Testis (tissue), 3 donors: ENCODE data around the gene ZNF654. TPM values are rescaled to one million over a fixed set of nuclear protein-coding genes. Genes with fewer than 3 reads are reported as not detected.

Source experiments
- DNase-seq: peaks from one replicate; pipeline ENCODE4 v3.0.0-alpha.2; 2019
- H3K27ac ChIP-seq, 2 donors: fragments of 200-600 bp; sonication (generic); one replicate each; pipeline ENCODE4 v1.5.1; 2019
- H3K27me3 ChIP-seq: fragments of 200-600 bp; sonication (generic); one replicate; pipeline ENCODE4 v1.5.1; 2019
- H3K36me3 ChIP-seq: fragments of 200-600 bp; sonication (generic); one replicate; pipeline ENCODE4 v1.5.1; 2017; ENCODE audit warnings: low read depth; ENCODE audit errors: missing control alignments
- H3K4me1 ChIP-seq: fragments of 200-600 bp; sonication (generic); one replicate; pipeline ENCODE4 v1.5.1; 2019
- H3K4me3 ChIP-seq, 2 donors: fragments of 200-600 bp; sonication (generic); one replicate each; pipeline ENCODE4 v1.5.1; 2017 to 2019
- H3K9me3 ChIP-seq: fragments of 200-600 bp; sonication (generic); one replicate; pipeline ENCODE4 v1.5.1; 2017
- POLR2A ChIP-seq: fragments of 450-650 bp; IDR thresholded peaks from one replicate; pipeline ENCODE4 v1.6.1; 2017; ENCODE audit warnings: antibody characterized with exemption, mild to moderate bottlenecking, moderate library complexity
- WGBS, 2 donors: methylation state at CpG; one replicate each; pipeline ENCODE4 v1.1.5; 2018; 5-methylcytosine and 5-hydroxymethylcytosine counted together
- intact Hi-C: fragments of 100-400 bp; cut with DNase I; formaldehyde crosslinking; loops from one replicate; pipeline ENCODE4 v1.15.1; 2023; ENCODE audit warnings: low total_unique reads
- polyA plus RNA-seq: library from polyadenylated mRNA; stranded (reverse); fragments of 350-450 nt; fragmentation: Illumina TruSeq; extraction: RNeasy Lipid Tissue Mini Kit (QIAGEN cat#74804); gene quantifications from one replicate; pipeline ENCODE4 v1.2.3, GENCODE V29; 2014; ENCODE audit warnings: low read depth, low replicate concordance; ENCODE audit not compliant: insufficient read depth
- total RNA-seq, 2 donors: library from RNA; depleted of rRNA; stranded (reverse); fragments of >200 nt; gene quantifications; one replicate each; pipeline ENCODE4 v1.2.3, GENCODE V29; 2016
- TF ChIP-seq, protein P1 (sequence below), 3 experiments: fragments of 450-650 bp in 2 of 3; fragments of 200-600 bp in 1 of 3; sonication (generic) in 1 of 3; IDR thresholded peaks; one replicate each; pipeline ENCODE4 v1.5.1; 2016 to 2019; ENCODE audit warnings: antibody characterized with exemption in 3 of 3, mild to moderate bottlenecking in 2 of 3, moderate library complexity in 1 of 3

The ZNF654 gene
- total and polyA plus RNA-seq, 3 donors from 2014 or later = 11.3 to 19.6 (median 17.0) TPM

DNA sequence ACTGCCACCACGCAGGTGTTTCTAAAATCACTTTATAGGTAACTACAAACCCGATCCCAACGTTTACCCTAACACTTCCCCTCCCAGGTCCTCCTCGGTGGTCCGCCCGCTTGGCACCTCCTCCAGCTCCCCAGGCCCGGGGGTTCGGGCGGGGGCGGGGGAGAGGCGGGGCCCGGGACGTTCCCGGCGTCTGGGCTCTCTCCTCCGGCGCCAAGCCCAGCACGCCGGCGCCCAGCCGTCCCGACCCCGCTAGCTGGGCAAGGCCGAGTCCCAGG lies 812 bp upstream of the ZNF654 start:
- no peak for TF ChIP-seq POLR2A
- TF ChIP-seq, protein P1, sequence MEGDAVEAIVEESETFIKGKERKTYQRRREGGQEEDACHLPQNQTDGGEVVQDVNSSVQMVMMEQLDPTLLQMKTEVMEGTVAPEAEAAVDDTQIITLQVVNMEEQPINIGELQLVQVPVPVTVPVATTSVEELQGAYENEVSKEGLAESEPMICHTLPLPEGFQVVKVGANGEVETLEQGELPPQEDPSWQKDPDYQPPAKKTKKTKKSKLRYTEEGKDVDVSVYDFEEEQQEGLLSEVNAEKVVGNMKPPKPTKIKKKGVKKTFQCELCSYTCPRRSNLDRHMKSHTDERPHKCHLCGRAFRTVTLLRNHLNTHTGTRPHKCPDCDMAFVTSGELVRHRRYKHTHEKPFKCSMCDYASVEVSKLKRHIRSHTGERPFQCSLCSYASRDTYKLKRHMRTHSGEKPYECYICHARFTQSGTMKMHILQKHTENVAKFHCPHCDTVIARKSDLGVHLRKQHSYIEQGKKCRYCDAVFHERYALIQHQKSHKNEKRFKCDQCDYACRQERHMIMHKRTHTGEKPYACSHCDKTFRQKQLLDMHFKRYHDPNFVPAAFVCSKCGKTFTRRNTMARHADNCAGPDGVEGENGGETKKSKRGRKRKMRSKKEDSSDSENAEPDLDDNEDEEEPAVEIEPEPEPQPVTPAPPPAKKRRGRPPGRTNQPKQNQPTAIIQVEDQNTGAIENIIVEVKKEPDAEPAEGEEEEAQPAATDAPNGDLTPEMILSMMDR (IDR thresholded peaks at IDR 0.05) = no peak
- Histone ChIP-seq H3K27ac (peak overlapping the region; percentile 97 to 98), H3K9me3 (no peaks in the 10 kb centered on the region), H3K4me1 (peaks cover 18% of the 10 kb centered on the region), H3K4me3 (peak overlapping the region; percentile 85 to 100), H3K36me3 (no peaks in the 10 kb centered on the region), H3K27me3 (no peaks in the 10 kb centered on the region)
- WGBS, 2 donors = 0 to 1% methylated on average over 18 to 20 of the region's 24 CpGs
- intact Hi-C loops = no loop called here
- DNase-seq = no peak

DNA sequence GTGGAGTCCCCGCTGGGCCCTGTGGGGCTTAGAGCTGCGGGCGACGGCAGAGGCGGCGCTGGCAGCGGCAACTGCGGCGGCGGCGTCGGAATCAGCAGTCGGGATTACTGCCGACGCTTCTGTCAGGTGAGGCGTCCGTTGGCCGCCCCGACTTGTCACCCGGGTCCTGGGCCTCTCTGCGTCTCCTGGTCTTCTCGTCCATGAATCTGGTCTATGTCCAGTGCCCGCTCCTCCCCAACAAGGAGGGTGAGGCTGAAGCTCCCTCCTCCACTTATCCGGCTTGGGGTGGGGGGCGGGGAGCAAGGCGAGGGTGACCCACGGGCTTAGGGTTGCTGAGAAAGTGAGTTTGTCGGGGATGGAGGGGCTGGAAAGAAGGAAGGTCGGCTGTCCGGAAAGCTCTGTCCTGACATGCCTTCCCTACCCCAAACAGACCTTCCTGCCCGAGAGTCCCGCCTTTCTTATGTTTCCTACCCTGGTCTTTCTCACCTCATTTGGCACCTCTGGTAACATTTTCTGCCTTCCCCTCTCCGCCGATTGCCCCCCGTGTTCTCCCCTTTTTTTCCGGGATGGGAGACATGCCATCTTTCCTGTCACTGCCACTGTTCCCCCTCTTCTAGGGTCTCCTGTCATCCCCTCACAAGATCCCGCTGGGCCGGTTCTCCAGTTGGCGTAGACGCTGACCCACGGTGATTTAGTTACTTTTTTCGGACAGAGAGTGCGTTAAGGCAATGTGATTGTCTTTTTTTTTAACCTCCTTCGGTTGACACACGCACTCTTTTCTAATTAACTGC lies 520 bp downstream of the ZNF654 start:
- no peaks in the 10 kb centered on the region for H3K27me3 ChIP-seq
- peak; percentile 32 for DNase-seq
- peak overlapping the region; percentile 85 to 100 for H3K4me3 ChIP-seq
- TF ChIP-seq, protein P1 (IDR thresholded peaks at IDR 0.05) = no peak
- TF ChIP-seq POLR2A = no peak
- peak overlapping the region; percentile 97 to 98 for H3K27ac ChIP-seq
- intact Hi-C loops = no loop called here
- WGBS, 2 donors = 0% methylated on average over 26 to 29 of the region's 45 CpGs
- H3K9me3 ChIP-seq = no peaks in the 10 kb centered on the region
- no peaks in the 10 kb centered on the region for H3K36me3 ChIP-seq
- peaks cover 18% of the 10 kb centered on the region for H3K4me1 ChIP-seq

DNA sequence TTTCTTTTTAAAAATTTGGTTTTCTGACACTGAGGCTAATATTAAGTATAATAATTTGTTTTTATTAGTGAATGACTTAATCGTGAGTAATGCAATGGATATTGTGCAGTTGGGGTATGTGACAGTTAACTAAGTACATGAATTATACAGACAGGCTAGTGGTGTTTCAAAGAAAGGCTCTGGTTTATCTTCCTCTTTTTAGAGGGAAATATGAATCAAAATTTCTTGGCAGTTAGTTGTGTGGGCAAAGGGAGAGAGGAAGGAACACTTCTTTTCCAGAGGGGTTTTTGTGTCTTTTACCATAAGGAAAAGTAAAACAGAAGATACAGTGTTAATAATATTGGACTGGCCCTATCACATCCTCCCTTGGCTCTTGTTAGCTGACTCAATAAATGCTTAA lies 2.7 kb downstream of the ZNF654 start:
- Histone ChIP-seq H3K36me3 (no peaks in the 10 kb centered on the region), H3K27me3 (no peaks in the 10 kb centered on the region), H3K4me3 (no peak overlapping the region), H3K9me3 (no peaks in the 10 kb centered on the region), H3K4me1 (peaks cover 18% of the 10 kb centered on the region), H3K27ac (no peak overlapping the region)
- DNase-seq = no peak
- TF ChIP-seq POLR2A = no peak
- TF ChIP-seq, protein P1 (IDR thresholded peaks at IDR 0.05) = no peak
- WGBS, 2 donors = 32 to 45% methylated on average over 1 of the region's 1 CpG
- intact Hi-C loops = no loop called here

DNA sequence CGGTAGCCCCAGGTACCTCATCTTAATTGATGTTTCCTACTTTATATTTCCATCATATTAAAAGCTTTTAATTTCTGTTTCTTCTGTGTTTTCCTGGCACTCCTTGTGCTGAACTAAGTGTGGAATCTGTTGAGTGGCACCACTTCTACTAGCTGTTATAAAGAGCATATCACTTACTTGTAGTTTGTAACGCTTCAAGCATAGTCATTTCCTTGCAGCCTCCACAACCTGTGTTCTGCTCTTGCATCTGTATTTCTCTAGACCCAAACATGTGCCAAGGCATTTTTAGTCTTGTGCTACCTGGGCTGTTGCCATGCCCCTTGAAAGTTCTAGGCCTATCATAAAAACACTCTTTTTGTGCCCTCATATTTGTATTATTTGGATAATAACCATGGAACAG lies 16.0 kb downstream of the ZNF654 start:
- DNase-seq = no peak
- Histone ChIP-seq H3K36me3 (no peaks in the 10 kb centered on the region), H3K9me3 (no peaks in the 10 kb centered on the region), H3K4me1 (no peaks in the 10 kb centered on the region), H3K27me3 (no peaks in the 10 kb centered on the region), H3K4me3 (no peak overlapping the region), H3K27ac (no peak overlapping the region)
- intact Hi-C loops = no loop called here
- TF ChIP-seq, protein P1 (IDR thresholded peaks at IDR 0.05) = no peak
- no peak for TF ChIP-seq POLR2A
- 77 to 78% methylated on average over 2 of the region's 2 CpGs for WGBS, 2 donors

DNA sequence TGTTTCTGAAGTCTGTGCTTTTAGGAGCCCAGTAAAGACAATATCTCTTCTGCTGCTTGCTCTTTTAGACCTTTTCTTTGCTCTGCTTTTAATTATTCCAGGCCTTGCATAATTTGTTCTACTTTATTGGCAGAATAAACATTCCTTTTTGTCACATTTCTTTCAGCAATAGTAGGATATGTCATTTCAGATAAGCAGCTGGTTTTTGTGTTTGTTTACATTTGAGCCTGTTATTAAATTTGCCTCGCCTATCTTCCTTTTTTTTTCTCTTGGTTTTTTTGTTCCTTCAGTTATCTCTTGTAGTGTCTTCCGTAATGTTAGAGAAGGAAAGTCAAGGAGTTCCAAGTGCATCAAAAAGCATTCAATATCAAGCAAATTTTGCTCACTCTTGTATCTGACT lies 16.4 kb downstream of the ZNF654 start:
- WGBS, 2 donors = 41% methylated on average over 2 of the region's 2 CpGs
- Histone ChIP-seq H3K4me1 (no peaks in the 10 kb centered on the region), H3K9me3 (no peaks in the 10 kb centered on the region), H3K27me3 (no peaks in the 10 kb centered on the region), H3K27ac (peak overlapping the region in 1 of 2 donors; percentile 33), H3K4me3 (no peak overlapping the region), H3K36me3 (no peaks in the 10 kb centered on the region)
- TF ChIP-seq, protein P1 (IDR thresholded peaks at IDR 0.05) = no peak
- no peak for TF ChIP-seq POLR2A
- no peak for DNase-seq
- intact Hi-C loops = no loop called here
